Measurements from ENCODE around the gene DCTN5. TPM values are rescaled to one million over a fixed set of nuclear protein-coding genes. Genes with fewer than 3 reads are reported as not detected.
A peak's percentile ranks its signal among the peaks of the same experiment; 100 is the strongest.

Gene DCTN5
- total and polyA plus RNA-seq, 2 of the 13 experiments (the other 11 are each of a cell fraction or from before 2014, with no cell fraction given), result 105 to 207 TPM

DNA sequence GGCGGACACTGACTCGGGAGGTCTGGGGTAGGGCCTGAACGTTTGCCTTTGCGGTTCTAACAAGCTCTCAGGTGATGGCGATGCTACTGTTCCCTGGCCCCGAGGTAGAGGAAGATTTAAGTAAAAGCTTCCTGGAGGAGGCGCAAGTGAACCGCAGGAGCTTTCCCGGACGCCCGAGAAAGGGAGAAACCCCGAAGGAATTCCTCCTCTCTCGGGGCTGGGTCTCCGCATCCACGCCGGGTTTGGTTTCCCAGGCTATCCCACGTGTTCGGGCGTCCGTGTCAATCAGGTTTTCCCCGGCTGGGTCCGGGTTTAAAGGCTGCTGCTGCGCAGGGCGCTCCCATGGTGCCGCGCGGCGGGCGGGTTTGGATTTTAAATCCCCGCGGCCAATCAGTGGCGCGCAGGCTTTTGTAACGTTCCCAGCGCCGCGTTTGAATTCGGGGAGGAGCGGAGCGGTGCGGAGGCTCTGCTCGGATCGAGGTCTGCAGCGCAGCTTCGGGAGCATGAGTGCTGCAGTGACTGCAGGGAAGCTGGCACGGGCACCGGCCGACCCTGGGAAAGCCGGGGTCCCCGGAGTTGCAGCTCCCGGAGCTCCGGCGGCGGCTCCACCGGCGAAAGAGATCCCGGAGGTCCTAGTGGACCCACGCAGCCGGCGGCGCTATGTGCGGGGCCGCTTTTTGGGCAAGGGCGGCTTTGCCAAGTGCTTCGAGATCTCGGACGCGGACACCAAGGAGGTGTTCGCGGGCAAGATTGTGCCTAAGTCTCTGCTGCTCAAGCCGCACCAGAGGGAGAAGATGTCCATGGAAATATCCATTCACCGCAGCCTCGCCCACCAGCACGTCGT, 37.4 kb downstream of the DCTN5 start, which contains the start of gene PLK1 (continued):
- TF ChIP-seq, protein P1, sequence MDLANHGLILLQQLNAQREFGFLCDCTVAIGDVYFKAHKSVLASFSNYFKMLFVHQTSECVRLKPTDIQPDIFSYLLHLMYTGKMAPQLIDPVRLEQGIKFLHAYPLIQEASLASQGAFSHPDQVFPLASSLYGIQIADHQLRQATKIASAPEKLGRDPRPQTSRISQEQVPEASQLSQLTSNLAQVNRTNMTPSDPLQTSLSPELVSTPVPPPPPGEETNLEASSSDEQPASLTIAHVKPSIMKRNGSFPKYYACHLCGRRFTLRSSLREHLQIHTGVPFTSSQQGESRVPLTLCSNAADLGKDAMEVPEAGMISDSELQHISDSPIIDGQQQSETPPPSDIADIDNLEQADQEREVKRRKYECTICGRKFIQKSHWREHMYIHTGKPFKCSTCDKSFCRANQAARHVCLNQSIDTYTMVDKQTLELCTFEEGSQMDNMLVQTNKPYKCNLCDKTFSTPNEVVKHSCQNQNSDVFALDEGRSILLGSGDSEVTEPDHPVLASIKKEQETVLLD (CRISPR knock-in tag; IDR thresholded peaks at IDR 0.05; ENCODE audit: low read depth), result peak; percentile 99
- TF ChIP-seq ISL2 (CRISPR knock-in tag; IDR thresholded peaks at IDR 0.05), result peak; percentile 85
- peak; percentile 72 for TF ChIP-seq NR2C2 (CRISPR knock-in tag; IDR thresholded peaks at IDR 0.05; ENCODE audit: borderline replicate concordance)
- no peak; the same call in none of the 2 replicates for TF ChIP-seq RAD21 (CRISPR knock-in tag; IDR thresholded peaks at IDR 0.05)
- TF ChIP-seq MTA1 (CRISPR knock-in tag; IDR thresholded peaks at IDR 0.05; ENCODE audit: borderline replicate concordance), result peak; percentile 67; the same call in 1 of the 2 replicates
- TF ChIP-seq TOE1 (CRISPR knock-in tag; IDR thresholded peaks at IDR 0.05), result 0 out of 2 replicates have a peak, but pooled peaks have one; percentile 73
- peak; percentile 80 for TF ChIP-seq RBM22 (optimal IDR thresholded peaks at IDR 0.05; ENCODE audit: low read length)
- TF ChIP-seq, protein P2, sequence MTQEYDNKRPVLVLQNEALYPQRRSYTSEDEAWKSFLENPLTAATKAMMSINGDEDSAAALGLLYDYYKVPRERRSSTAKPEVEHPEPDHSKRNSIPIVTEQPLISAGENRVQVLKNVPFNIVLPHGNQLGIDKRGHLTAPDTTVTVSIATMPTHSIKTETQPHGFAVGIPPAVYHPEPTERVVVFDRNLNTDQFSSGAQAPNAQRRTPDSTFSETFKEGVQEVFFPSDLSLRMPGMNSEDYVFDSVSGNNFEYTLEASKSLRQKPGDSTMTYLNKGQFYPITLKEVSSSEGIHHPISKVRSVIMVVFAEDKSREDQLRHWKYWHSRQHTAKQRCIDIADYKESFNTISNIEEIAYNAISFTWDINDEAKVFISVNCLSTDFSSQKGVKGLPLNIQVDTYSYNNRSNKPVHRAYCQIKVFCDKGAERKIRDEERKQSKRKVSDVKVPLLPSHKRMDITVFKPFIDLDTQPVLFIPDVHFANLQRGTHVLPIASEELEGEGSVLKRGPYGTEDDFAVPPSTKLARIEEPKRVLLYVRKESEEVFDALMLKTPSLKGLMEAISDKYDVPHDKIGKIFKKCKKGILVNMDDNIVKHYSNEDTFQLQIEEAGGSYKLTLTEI (CRISPR knock-in tag; conservative IDR thresholded peaks at IDR 0.05), result peak; percentile 98
- no peak; the same call in 1 of the 2 replicates for TF ChIP-seq KLF15 (CRISPR knock-in tag; IDR thresholded peaks at IDR 0.05; ENCODE audit: borderline replicate concordance)
- peak; percentile 77; the same call in 1 of the 2 replicates for TF ChIP-seq ZNF230 (CRISPR knock-in tag; IDR thresholded peaks at IDR 0.05)
- TF ChIP-seq BRCA1 (CRISPR knock-in tag; IDR thresholded peaks at IDR 0.05), result no peak; the same call in 1 of the 2 replicates
- TF ChIP-seq ZNF549 (CRISPR knock-in tag; IDR thresholded peaks at IDR 0.05), result no peak
- TF ChIP-seq, protein P3, sequence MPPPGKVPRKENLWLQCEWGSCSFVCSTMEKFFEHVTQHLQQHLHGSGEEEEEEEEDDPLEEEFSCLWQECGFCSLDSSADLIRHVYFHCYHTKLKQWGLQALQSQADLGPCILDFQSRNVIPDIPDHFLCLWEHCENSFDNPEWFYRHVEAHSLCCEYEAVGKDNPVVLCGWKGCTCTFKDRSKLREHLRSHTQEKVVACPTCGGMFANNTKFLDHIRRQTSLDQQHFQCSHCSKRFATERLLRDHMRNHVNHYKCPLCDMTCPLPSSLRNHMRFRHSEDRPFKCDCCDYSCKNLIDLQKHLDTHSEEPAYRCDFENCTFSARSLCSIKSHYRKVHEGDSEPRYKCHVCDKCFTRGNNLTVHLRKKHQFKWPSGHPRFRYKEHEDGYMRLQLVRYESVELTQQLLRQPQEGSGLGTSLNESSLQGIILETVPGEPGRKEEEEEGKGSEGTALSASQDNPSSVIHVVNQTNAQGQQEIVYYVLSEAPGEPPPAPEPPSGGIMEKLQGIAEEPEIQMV (CRISPR knock-in tag; IDR thresholded peaks at IDR 0.05; ENCODE audit: low read depth), result no peak; the same call in 1 of the 2 replicates
- TF ChIP-seq, protein P4, sequence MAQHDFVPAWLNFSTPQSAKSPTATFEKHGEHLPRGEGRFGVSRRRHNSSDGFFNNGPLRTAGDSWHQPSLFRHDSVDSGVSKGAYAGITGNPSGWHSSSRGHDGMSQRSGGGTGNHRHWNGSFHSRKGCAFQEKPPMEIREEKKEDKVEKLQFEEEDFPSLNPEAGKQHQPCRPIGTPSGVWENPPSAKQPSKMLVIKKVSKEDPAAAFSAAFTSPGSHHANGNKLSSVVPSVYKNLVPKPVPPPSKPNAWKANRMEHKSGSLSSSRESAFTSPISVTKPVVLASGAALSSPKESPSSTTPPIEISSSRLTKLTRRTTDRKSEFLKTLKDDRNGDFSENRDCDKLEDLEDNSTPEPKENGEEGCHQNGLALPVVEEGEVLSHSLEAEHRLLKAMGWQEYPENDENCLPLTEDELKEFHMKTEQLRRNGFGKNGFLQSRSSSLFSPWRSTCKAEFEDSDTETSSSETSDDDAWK (CRISPR knock-in tag; IDR thresholded peaks at IDR 0.05), result no peak
- TF ChIP-seq, protein P5, sequence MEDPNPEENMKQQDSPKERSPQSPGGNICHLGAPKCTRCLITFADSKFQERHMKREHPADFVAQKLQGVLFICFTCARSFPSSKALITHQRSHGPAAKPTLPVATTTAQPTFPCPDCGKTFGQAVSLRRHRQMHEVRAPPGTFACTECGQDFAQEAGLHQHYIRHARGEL (CRISPR knock-in tag; IDR thresholded peaks at IDR 0.05), result peak; percentile 74; the same call in 1 of the 2 replicates
- peak; percentile 99 for TF ChIP-seq FOXM1 (CRISPR knock-in tag; IDR thresholded peaks at IDR 0.05)
- peak; percentile 55 for TF ChIP-seq ZNF232 (CRISPR knock-in tag; IDR thresholded peaks at IDR 0.05; ENCODE audit: borderline replicate concordance)
- TF ChIP-seq THYN1 (CRISPR knock-in tag; IDR thresholded peaks at IDR 0.05; ENCODE audit: borderline replicate concordance, low read depth), result peak; percentile 100
- TF ChIP-seq ZNF776 (CRISPR knock-in tag; IDR thresholded peaks at IDR 0.05), result peak; percentile 56; the same call in 1 of the 2 replicates
- TF ChIP-seq ONECUT2 (CRISPR knock-in tag; IDR thresholded peaks at IDR 0.05), result peak; percentile 39; the same call in 1 of the 2 replicates
- no peak; the same call in 1 of the 2 replicates for TF ChIP-seq NKX3-1 (CRISPR knock-in tag; IDR thresholded peaks at IDR 0.05)
